ENCODE measurements around the gene DDX54.

The DDX54 gene

DNA sequence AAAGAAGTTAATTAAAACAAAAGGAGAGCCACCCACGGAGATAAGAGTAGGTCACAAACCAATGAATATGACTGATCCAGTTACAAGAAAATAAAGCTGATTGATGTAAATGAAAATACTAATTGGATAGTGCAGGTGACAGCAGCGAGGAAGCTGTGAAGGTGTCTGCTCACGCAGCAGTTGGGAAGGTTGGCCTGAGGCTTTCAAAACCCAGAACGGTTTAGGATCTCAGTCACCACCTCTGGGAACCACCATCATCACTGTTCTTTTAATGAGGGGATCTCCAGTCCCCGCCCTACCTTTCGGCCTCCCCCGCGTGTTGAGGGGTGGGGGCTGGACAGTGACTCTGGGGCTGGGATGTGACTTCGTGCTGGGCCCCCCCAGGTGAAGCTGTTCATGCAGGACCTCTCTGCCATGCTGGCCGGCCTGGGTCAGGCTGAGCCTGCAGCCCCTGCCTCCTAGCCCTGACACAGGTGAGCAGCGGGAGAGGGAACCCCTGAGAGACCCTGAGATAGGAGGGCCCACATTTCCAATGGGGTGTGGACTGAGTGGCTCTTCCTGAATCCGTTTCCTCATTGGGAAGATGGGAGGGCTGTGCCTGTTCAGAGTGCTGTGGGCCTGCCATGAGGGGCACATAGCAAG, 27.9 kb downstream of the DDX54 start:
- TF ChIP-seq, protein P1, sequence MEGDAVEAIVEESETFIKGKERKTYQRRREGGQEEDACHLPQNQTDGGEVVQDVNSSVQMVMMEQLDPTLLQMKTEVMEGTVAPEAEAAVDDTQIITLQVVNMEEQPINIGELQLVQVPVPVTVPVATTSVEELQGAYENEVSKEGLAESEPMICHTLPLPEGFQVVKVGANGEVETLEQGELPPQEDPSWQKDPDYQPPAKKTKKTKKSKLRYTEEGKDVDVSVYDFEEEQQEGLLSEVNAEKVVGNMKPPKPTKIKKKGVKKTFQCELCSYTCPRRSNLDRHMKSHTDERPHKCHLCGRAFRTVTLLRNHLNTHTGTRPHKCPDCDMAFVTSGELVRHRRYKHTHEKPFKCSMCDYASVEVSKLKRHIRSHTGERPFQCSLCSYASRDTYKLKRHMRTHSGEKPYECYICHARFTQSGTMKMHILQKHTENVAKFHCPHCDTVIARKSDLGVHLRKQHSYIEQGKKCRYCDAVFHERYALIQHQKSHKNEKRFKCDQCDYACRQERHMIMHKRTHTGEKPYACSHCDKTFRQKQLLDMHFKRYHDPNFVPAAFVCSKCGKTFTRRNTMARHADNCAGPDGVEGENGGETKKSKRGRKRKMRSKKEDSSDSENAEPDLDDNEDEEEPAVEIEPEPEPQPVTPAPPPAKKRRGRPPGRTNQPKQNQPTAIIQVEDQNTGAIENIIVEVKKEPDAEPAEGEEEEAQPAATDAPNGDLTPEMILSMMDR (IDR thresholded peaks at IDR 0.05; ENCODE audit: borderline replicate concordance, extremely low read depth, low read length, poor library complexity, severe bottlenecking), result no peak
- no peak for TF ChIP-seq EZH2 (IDR thresholded peaks at IDR 0.05; ENCODE audit: borderline replicate concordance, low read depth, low read length, severe bottlenecking)
- Histone ChIP-seq H3K4me1 (ENCODE audit: insufficient read depth, low read length) (peaks cover 28% of the 10 kb centered on the region), H3K4me2 (ENCODE audit: insufficient read depth, low read length) (no peak overlapping the region), H3K4me3 (ENCODE audit: low read depth in 1 of 2, low read length in 2 of 2) (no peak overlapping the region), H3K27me3 (ENCODE audit: insufficient read depth, low read length, poor library complexity) (no peaks in the 10 kb centered on the region), H2AFZ (ENCODE audit: low read depth, low read length) (no peak overlapping the region), H3K9me3 (ENCODE audit: insufficient read depth, low read length, severe bottlenecking) (no peaks in the 10 kb centered on the region), H3K9ac (ENCODE audit: low read depth, low read length) (no peak overlapping the region), H4K20me1 (ENCODE audit: insufficient read depth, low read length) (peaks cover 20% of the 10 kb centered on the region), H3K36me3 (ENCODE audit: insufficient read depth, low read length) (peaks cover 52% of the 10 kb centered on the region), H3K79me2 (ENCODE audit: insufficient read depth, low read length) (no peaks in the 10 kb centered on the region), H3K27ac (ENCODE audit: low read length) (no peak overlapping the region)
- DNase-seq (no peak), ATAC-seq (ENCODE audit: insufficient read depth, low read depth) (no peak)

DNA sequence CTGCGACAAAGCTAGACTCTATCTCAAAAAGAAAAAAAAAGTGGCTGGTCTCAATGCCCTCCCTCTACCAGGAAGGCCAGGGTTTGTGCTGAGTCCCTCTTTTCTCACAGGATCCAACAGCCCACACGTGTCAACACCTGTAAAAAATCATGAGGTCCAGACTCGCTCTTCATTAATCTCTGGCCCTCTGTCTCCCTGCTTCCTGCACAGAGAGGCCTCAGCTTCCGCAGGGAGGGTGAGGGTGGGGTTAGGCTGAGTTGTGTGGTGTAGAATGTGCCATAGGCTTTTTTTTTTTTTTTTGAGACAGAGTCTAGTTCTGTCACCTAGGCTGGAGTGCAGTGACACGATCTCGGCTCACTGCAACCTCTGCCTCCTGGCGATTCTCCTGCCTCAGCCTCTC, 29.6 kb downstream of the DDX54 start:
- TF ChIP-seq, protein P1 (IDR thresholded peaks at IDR 0.05; ENCODE audit: borderline replicate concordance, extremely low read depth, low read length, poor library complexity, severe bottlenecking), result no peak
- no peak for TF ChIP-seq EZH2 (IDR thresholded peaks at IDR 0.05; ENCODE audit: borderline replicate concordance, low read depth, low read length, severe bottlenecking)
- Histone ChIP-seq H3K4me2 (ENCODE audit: insufficient read depth, low read length) (no peak overlapping the region), H3K4me3 (ENCODE audit: low read depth in 1 of 2, low read length in 2 of 2) (no peak overlapping the region), H2AFZ (ENCODE audit: low read depth, low read length) (no peak overlapping the region), H3K4me1 (ENCODE audit: insufficient read depth, low read length) (peaks cover 33% of the 10 kb centered on the region), H3K27ac (ENCODE audit: low read length) (no peak overlapping the region; the same call in 1 of the 2 replicates), H4K20me1 (ENCODE audit: insufficient read depth, low read length) (peaks cover 11% of the 10 kb centered on the region), H3K9me3 (ENCODE audit: insufficient read depth, low read length, severe bottlenecking) (no peaks in the 10 kb centered on the region), H3K27me3 (ENCODE audit: insufficient read depth, low read length, poor library complexity) (no peaks in the 10 kb centered on the region), H3K79me2 (ENCODE audit: insufficient read depth, low read length) (no peaks in the 10 kb centered on the region), H3K36me3 (ENCODE audit: insufficient read depth, low read length) (peaks cover 36% of the 10 kb centered on the region), H3K9ac (ENCODE audit: low read depth, low read length) (no peak overlapping the region)
- DNase-seq, result peak; percentile 42
- ATAC-seq (ENCODE audit: insufficient read depth, low read depth), result no peak

DNA sequence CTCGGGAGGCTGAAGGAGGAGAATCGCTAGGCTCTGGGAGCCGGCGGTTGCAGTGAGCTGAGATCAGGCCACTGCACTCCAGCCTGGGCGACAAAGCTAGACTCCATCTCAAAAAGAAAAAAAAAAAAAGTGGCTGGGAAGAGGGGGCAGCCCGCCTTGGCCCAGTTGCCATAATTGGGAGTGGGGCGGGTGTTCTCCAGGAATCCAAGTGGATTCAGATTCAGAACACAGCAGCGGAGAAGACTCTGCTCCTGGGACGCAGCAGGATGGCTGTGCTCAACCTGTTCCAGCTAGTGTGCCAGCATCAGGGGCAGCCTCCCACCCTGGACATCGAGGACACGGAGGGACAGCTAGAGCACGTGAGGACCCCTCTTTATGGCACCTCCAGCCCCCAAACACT, 30.2 kb downstream of the DDX54 start:
- H3K27me3 ChIP-seq (ENCODE audit: insufficient read depth, low read length, poor library complexity), result no peaks in the 10 kb centered on the region

More for the DNA sequence above, 30.2 kb downstream of the DDX54 start:
- Histone ChIP-seq H3K9me3 (ENCODE audit: insufficient read depth, low read length, severe bottlenecking) (no peaks in the 10 kb centered on the region), H3K4me2 (ENCODE audit: insufficient read depth, low read length) (peak overlapping the region; percentile 10; the same call in 1 of the 2 replicates), H3K27ac (ENCODE audit: low read length) (no peak overlapping the region), H4K20me1 (ENCODE audit: insufficient read depth, low read length) (peaks cover 8% of the 10 kb centered on the region), H3K9ac (ENCODE audit: low read depth, low read length) (no peak overlapping the region), H2AFZ (ENCODE audit: low read depth, low read length) (no peak overlapping the region), H3K36me3 (ENCODE audit: insufficient read depth, low read length) (peaks cover 30% of the 10 kb centered on the region), H3K4me1 (ENCODE audit: insufficient read depth, low read length) (peaks cover 35% of the 10 kb centered on the region), H3K79me2 (ENCODE audit: insufficient read depth, low read length) (no peaks in the 10 kb centered on the region), H3K4me3 (ENCODE audit: low read depth in 1 of 2, low read length in 2 of 2) (no peak overlapping the region)
- ATAC-seq (ENCODE audit: insufficient read depth, low read depth) (no peak), DNase-seq (no peak)
- TF ChIP-seq EZH2 (IDR thresholded peaks at IDR 0.05; ENCODE audit: borderline replicate concordance, low read depth, low read length, severe bottlenecking), result no peak
- TF ChIP-seq, protein P1 (IDR thresholded peaks at IDR 0.05; ENCODE audit: borderline replicate concordance, extremely low read depth, low read length, poor library complexity, severe bottlenecking), result no peak

Data from DND-41 (cell line).